ENCODE measurements around the gene AP5M1. TPM values are rescaled to one million over a fixed set of nuclear protein-coding genes. Genes with fewer than 3 reads are reported as not detected.
"Not testable (repeated sequence)": the region's sequence is repeated elsewhere in the genome, so short reads cannot be mapped to it uniquely, and the experiment has no call there.

Gene AP5M1
- 35.0 and 40.5 TPM in 2 replicates for total RNA-seq (2014; rRNA removed; shearing (Covaris generic))

GRCh38 chr14:57268161-57269069 is at the start of gene AP5M1, which contains the start of gene EXOC5:
TSS of gene AP5M1 (plus strand) at chr14:57268971. CDS start at chr14:57269315, 344 bp downstream.
TSS of gene EXOC5 (minus strand) at chr14:57268905. CDS start at chr14:57268648, 257 bp downstream.
- no peaks in the 10 kb centered on the region; the same call in 1 of the 2 replicates for H3K4me1 ChIP-seq
- H3K27ac ChIP-seq, result peak within 1 kb of the TSS; percentile 94
- peak; percentile 91 to 93 for DNase-seq
- no peaks in the 10 kb centered on the region for H3K9me3 ChIP-seq (replicated peaks)
- peaks cover 6% of the 10 kb centered on the region; the same call in 1 of the 2 replicates for H3K36me3 ChIP-seq
- no peaks in the 10 kb centered on the region for H3K27me3 ChIP-seq
- H3K4me3 ChIP-seq, result peak within 1 kb of the TSS; percentile 71

GRCh38 chr14:57221931-57222330 is 46.8 kb upstream of the AP5M1 start:
- Histone ChIP-seq H3K27me3 (no peaks in the 10 kb centered on the region), H3K4me3 (no peak overlapping the region), H3K4me1 (no peaks in the 10 kb centered on the region), H3K27ac (no peak overlapping the region), H3K36me3 (peaks cover 49% of the 10 kb centered on the region), H3K9me3 (replicated peaks) (no peaks in the 10 kb centered on the region)
- no peak for DNase-seq

GRCh38 chr14:57227083-57227482 is 41.7 kb upstream of the AP5M1 start:
- no peaks in the 10 kb centered on the region for H3K9me3 ChIP-seq (replicated peaks)

GRCh38 chr14:57228320-57228719 is 40.5 kb upstream of the AP5M1 start:
- not testable (repeated sequence) for H3K4me3 ChIP-seq; H3K9me3 ChIP-seq (replicated peaks); H3K27ac ChIP-seq; H3K4me1 ChIP-seq; DNase-seq; H3K27me3 ChIP-seq
- H3K36me3 ChIP-seq, result peaks cover 52% of the 10 kb centered on the region

More at GRCh38 chr14:57227083-57227482, 41.7 kb upstream of the AP5M1 start:
- peaks cover 55% of the 10 kb centered on the region for H3K36me3 ChIP-seq
- H3K27ac ChIP-seq, result no peak overlapping the region
- H3K4me1 ChIP-seq, result no peaks in the 10 kb centered on the region
- DNase-seq, result no peak
- H3K27me3 ChIP-seq, result no peaks in the 10 kb centered on the region
- no peak overlapping the region for H3K4me3 ChIP-seq

- Histone ChIP-seq H3K9me3 (replicated peaks) (no peaks in the 10 kb centered on the region), H3K4me3 (no peak overlapping the region), H3K27ac (no peak overlapping the region), H3K27me3 (no peaks in the 10 kb centered on the region), H3K36me3 (peaks cover 49% of the 10 kb centered on the region), H3K4me1 (no peaks in the 10 kb centered on the region)
- DNase-seq, result no peak
Measured at GRCh38 chr14:57232006-57232405, 36.8 kb upstream of the AP5M1 start.

GRCh38 chr14:57240115-57240514 is 28.7 kb upstream of the AP5M1 start:
- peaks cover 22% of the 10 kb centered on the region for H3K36me3 ChIP-seq
- H3K27ac ChIP-seq; H3K4me1 ChIP-seq; H3K4me3 ChIP-seq; H3K27me3 ChIP-seq; DNase-seq; H3K9me3 ChIP-seq (replicated peaks): not testable (repeated sequence)

GRCh38 chr14:57243320-57243719 is 25.5 kb upstream of the AP5M1 start:
- Histone ChIP-seq H3K4me3 (no peak overlapping the region), H3K36me3 (peaks cover 25% of the 10 kb centered on the region), H3K27me3 (no peaks in the 10 kb centered on the region), H3K4me1 (no peaks in the 10 kb centered on the region), H3K9me3 (replicated peaks) (no peaks in the 10 kb centered on the region), H3K27ac (no peak overlapping the region)
- no peak for DNase-seq

- no peak overlapping the region for H3K27ac ChIP-seq
- peaks cover 20% of the 10 kb centered on the region for H3K36me3 ChIP-seq
- no peaks in the 10 kb centered on the region for H3K9me3 ChIP-seq (replicated peaks)
- no peaks in the 10 kb centered on the region for H3K4me1 ChIP-seq
- no peaks in the 10 kb centered on the region for H3K27me3 ChIP-seq
- no peak for DNase-seq
- H3K4me3 ChIP-seq, result no peak overlapping the region
Measured at GRCh38 chr14:57244106-57244505, 24.7 kb upstream of the AP5M1 start.

- Histone ChIP-seq H3K27ac (no peak overlapping the region), H3K27me3 (no peaks in the 10 kb centered on the region), H3K4me1 (no peaks in the 10 kb centered on the region), H3K9me3 (replicated peaks) (no peaks in the 10 kb centered on the region), H3K36me3 (peaks cover 17% of the 10 kb centered on the region), H3K4me3 (no peak overlapping the region)
- DNase-seq, result no peak
Measured at GRCh38 chr14:57245941-57246340, 22.8 kb upstream of the AP5M1 start.

GRCh38 chr14:57246933-57247657 is 21.7 kb upstream of the AP5M1 start:
- H3K4me1 ChIP-seq, result no peaks in the 10 kb centered on the region
- no peak for DNase-seq
- H3K27ac ChIP-seq, result no peak overlapping the region
- H3K4me3 ChIP-seq, result no peak overlapping the region
- peaks cover 14% of the 10 kb centered on the region for H3K36me3 ChIP-seq
- H3K27me3 ChIP-seq, result no peaks in the 10 kb centered on the region
- H3K9me3 ChIP-seq (replicated peaks), result no peaks in the 10 kb centered on the region

GRCh38 chr14:57254884-57255283 is 13.9 kb upstream of the AP5M1 start:
- H3K9me3 ChIP-seq (replicated peaks), result no peaks in the 10 kb centered on the region
- no peaks in the 10 kb centered on the region for H3K36me3 ChIP-seq
- no peaks in the 10 kb centered on the region for H3K27me3 ChIP-seq
- no peaks in the 10 kb centered on the region for H3K4me1 ChIP-seq
- no peak for DNase-seq
- no peak overlapping the region for H3K27ac ChIP-seq
- H3K4me3 ChIP-seq, result no peak overlapping the region

GRCh38 chr14:57258221-57258620 is 10.6 kb upstream of the AP5M1 start:
- not testable (repeated sequence) for H3K4me3 ChIP-seq; H3K36me3 ChIP-seq; H3K27ac ChIP-seq; DNase-seq; H3K27me3 ChIP-seq; H3K9me3 ChIP-seq (replicated peaks); H3K4me1 ChIP-seq

GRCh38 chr14:57259672-57260071 is 9.1 kb upstream of the AP5M1 start:
- DNase-seq, result no peak
- no peaks in the 10 kb centered on the region for H3K27me3 ChIP-seq
- no peak overlapping the region for H3K27ac ChIP-seq
- H3K4me3 ChIP-seq, result no peak overlapping the region
- H3K4me1 ChIP-seq, result no peaks in the 10 kb centered on the region
- no peaks in the 10 kb centered on the region; the same call in 1 of the 2 replicates for H3K36me3 ChIP-seq
- no peaks in the 10 kb centered on the region for H3K9me3 ChIP-seq (replicated peaks)

- H3K4me3 ChIP-seq, result no peak overlapping the region
- no peak overlapping the region for H3K27ac ChIP-seq
- H3K36me3 ChIP-seq, result no peaks in the 10 kb centered on the region; the same call in 1 of the 2 replicates
- DNase-seq, result no peak
- H3K27me3 ChIP-seq, result no peaks in the 10 kb centered on the region
- no peaks in the 10 kb centered on the region for H3K9me3 ChIP-seq (replicated peaks)
- no peaks in the 10 kb centered on the region; the same call in 1 of the 2 replicates for H3K4me1 ChIP-seq
Measured at GRCh38 chr14:57261604-57262003, 7.2 kb upstream of the AP5M1 start.

GRCh38 chr14:57262117-57262516 is 6.7 kb upstream of the AP5M1 start:
- no peak for DNase-seq
- Histone ChIP-seq H3K36me3 (no peaks in the 10 kb centered on the region; the same call in 1 of the 2 replicates), H3K27ac (no peak overlapping the region), H3K4me1 (no peaks in the 10 kb centered on the region; the same call in 1 of the 2 replicates), H3K27me3 (no peaks in the 10 kb centered on the region), H3K9me3 (replicated peaks) (no peaks in the 10 kb centered on the region), H3K4me3 (no peak overlapping the region)

Measured in SJCRH30 (cell line).